SH-SY5Y (cell line): Measurements from ENCODE around the gene DCLRE1A.

Experiments
- GATA2 ChIP-seq: IDR thresholded peaks from 2 replicates; pipeline ENCODE4 v1.6.1; 2011; ENCODE audit warnings: mild to moderate bottlenecking, low read depth, low read length
- GATA3 ChIP-seq: IDR thresholded peaks from 2 replicates; pipeline ENCODE4 v1.6.1; 2011; ENCODE audit warnings: low read depth, mild to moderate bottlenecking, low read length, moderate library complexity

- TF ChIP-seq GATA3: no peak
- TF ChIP-seq GATA2: no peak
Observed at GRCh38 chr10:113893570-113893969, 39.7 kb upstream of the DCLRE1A start.
